ENCODE data around the gene SUV39H2. TPM values are rescaled to one million over a fixed set of nuclear protein-coding genes. Genes with fewer than 3 reads are reported as not detected.
A peak's percentile ranks its signal among the peaks of the same experiment; 100 is the strongest.
"Not testable (repeated sequence)": the region's sequence is repeated elsewhere in the genome, so short reads cannot be mapped to it uniquely, and the experiment has no call there.

The SUV39H2 gene
- total and polyA plus RNA-seq, 5 donors: 1.7 to 7.3 (median 4.4) TPM

DNA sequence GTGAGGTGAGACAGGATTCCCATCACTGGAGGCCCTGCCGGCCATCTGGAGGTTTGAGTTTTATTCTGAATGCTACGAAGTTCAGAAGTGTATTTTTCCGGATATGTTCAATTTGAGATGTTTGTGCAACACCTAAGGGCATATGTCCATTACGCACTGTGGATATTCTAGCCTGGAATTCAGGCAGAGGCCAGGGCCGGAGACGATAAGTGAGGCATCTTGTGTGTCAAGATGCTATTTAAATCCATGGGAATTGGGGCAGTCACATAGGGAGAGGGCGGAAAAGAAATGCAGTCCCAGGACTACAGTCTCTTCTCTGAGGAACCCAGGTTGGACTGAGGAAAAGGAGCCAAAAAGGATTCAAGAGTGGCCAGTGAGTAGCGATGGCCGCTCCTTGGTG, 1.9 kb upstream of the SUV39H2 start:
- 72% methylated on average over 9 of the region's 9 CpGs for WGBS
- Histone ChIP-seq H3K9me3 (ENCODE audit: control insufficient read depth, low read length) (no peaks in the 10 kb centered on the region), H3K27me3 (ENCODE audit: control insufficient read depth, insufficient read depth) (no peaks in the 10 kb centered on the region), H3K27ac (ENCODE audit: low read length) (peak overlapping the region; percentile 88), H3K4me3 (ENCODE audit: low read length) (peak overlapping the region; percentile 86), H3K4me1 (ENCODE audit: control insufficient read depth, insufficient read depth, low read length) (peaks cover 6% of the 10 kb centered on the region)
- DNase-seq: peak in 1 of 3 donors; percentile 36
- no peak for ATAC-seq
- intact Hi-C loops (cut with DNase I): no loop called here

DNA sequence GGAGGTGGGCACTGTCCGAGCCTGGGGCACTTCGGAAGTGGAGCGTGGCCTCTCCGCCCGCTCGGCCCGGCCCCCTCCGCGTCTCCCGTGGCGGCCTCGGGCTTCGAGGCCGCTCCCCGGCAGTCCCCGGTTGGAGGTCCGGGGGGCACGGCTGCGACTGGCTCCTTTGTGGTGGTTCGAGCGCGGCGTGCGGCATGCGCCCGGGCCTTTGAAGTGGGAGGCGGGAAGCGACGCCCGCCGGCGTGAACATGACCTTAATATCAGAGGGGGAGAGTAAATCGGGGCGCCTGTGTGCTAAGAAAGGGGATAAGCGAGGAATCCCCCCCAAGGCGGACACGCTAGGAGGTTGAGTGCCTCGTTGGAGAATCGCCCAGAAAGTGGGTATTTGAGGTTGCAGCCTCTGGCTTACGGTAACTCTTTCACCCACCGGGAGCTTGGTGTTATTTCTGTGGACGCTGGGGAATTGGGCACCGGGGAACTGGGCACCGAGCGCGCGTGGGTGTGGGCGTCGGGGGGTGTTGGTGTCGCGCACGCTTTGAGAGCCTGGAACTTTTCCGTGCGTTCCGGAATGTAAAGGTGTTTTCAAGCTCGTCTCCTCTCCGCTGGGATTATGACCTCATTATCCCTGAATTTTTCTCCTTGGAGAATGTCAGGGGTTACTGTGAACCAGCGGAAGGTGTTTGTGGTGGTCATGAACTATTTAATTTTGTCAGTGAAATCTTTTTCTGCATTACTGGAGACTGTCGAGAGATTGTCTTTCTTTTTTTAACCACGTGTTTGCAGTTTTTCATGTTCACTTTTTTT, 660 bp downstream of the SUV39H2 start:
- H3K27me3 ChIP-seq (ENCODE audit: control insufficient read depth, insufficient read depth): no peaks in the 10 kb centered on the region
- peak in 2 of 3 donors; percentile 39 to 62 for DNase-seq
- peaks cover 6% of the 10 kb centered on the region for H3K4me1 ChIP-seq (ENCODE audit: control insufficient read depth, insufficient read depth, low read length)
- H3K4me3 ChIP-seq (ENCODE audit: low read length): peak overlapping the region; percentile 86
- no peaks in the 10 kb centered on the region for H3K9me3 ChIP-seq (ENCODE audit: control insufficient read depth, low read length)
- H3K27ac ChIP-seq (ENCODE audit: low read length): peak overlapping the region; percentile 28
- ATAC-seq: no peak
- intact Hi-C loops (cut with DNase I): no loop called here
- under 1% methylated on average over 60 of the region's 60 CpGs for WGBS

DNA sequence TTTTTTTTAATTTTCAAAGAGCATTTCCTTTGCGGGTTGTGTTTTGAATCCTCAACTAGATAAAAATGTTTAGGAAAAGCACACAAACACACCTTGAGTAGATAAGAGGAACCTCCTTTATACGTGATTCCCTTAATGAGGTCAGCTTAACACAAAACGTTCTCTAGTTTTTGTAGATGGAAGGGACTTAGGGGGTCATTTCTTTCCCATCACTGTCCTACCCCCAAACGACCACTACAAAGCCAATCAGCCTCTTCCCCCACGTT, 1.2 kb downstream of the SUV39H2 start:
- Histone ChIP-seq H3K4me1 (ENCODE audit: control insufficient read depth, insufficient read depth, low read length) (peaks cover 6% of the 10 kb centered on the region), H3K27me3 (ENCODE audit: control insufficient read depth, insufficient read depth) (no peaks in the 10 kb centered on the region), H3K4me3 (ENCODE audit: low read length) (peak overlapping the region; percentile 86), H3K27ac (ENCODE audit: low read length) (no peak overlapping the region), H3K9me3 (ENCODE audit: control insufficient read depth, low read length) (no peaks in the 10 kb centered on the region)
- 5% methylated on average over 5 of the region's 5 CpGs for WGBS
- intact Hi-C loops (cut with DNase I): no loop called here
- ATAC-seq (no peak), DNase-seq (no peak)

DNA sequence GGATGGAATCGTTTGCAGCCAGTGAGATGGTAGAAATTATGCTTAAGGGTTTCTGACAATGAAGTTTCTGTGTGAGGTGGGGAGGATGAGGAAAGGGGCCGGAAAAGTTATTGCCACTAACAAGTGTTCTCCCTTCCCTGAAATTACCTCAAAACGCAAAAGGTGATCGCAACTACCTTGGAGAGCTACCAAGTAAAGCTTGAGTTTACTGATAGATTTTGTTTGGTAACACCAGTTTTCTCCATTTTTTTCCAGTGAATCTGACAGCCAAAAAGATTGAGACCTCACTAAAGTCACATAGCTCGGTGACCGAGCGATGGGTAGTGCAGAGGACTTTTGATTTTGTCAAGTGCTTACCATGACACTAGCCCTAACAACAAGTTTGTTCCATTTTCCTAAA, 1.6 kb downstream of the SUV39H2 start:
- H3K9me3 ChIP-seq (ENCODE audit: control insufficient read depth, low read length): no peaks in the 10 kb centered on the region
- peaks cover 6% of the 10 kb centered on the region for H3K4me1 ChIP-seq (ENCODE audit: control insufficient read depth, insufficient read depth, low read length)
- H3K27ac ChIP-seq (ENCODE audit: low read length): no peak overlapping the region
- no peaks in the 10 kb centered on the region for H3K27me3 ChIP-seq (ENCODE audit: control insufficient read depth, insufficient read depth)
- H3K4me3 ChIP-seq (ENCODE audit: low read length): peak overlapping the region; percentile 86
- ATAC-seq: no peak
- intact Hi-C loops (cut with DNase I): no loop called here
- DNase-seq: no peak
- 60% methylated on average over 7 of the region's 7 CpGs for WGBS

DNA sequence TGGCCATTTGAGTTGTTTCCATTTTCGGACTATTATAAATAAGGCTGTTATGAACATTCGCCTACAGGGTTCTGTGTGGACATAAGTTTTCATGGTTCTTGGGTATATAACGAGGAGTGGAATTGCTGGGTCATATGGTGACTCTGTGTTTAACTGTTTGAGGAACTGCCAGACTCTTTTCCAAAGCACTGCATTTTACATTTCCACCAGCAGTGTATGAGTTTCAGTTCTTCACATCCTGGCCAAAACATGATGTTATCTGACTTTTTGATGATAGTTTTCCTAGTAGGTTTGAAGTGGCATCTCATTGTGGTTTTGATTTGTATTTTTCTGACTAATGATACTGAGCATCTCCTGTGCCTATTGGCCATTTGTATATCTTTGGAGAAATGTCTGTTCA, 5.4 kb downstream of the SUV39H2 start:
- WGBS: 90% methylated on average over 3 of the region's 3 CpGs
- no peak for ATAC-seq
- Histone ChIP-seq H3K27ac (ENCODE audit: low read length) (no peak overlapping the region), H3K9me3 (ENCODE audit: control insufficient read depth, low read length) (no peaks in the 10 kb centered on the region), H3K4me1 (ENCODE audit: control insufficient read depth, insufficient read depth, low read length) (peaks cover 2% of the 10 kb centered on the region), H3K4me3 (ENCODE audit: low read length) (no peak overlapping the region), H3K27me3 (ENCODE audit: control insufficient read depth, insufficient read depth) (no peaks in the 10 kb centered on the region)
- intact Hi-C loops (cut with DNase I): no loop called here
- no peak for DNase-seq

DNA sequence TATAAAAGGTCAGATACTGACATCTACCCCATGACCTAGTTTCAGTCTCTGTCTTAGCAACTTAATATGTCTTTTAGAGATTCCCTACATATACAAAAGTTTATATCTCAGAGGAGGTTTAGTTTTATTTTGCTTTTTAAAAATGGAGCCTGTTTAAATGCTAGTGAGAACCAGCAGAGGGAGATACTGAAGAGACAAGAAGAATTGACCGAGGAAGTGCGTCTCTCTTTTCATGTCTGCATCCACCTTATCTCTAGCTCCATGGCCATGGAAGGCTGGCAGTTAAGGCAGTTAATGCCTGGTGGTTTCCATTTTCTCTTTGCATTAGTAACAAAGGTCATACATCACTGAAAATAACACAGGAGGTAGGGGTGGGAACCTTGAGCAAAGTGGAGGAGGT, 10.7 kb downstream of the SUV39H2 start:
- DNase-seq: no peak
- intact Hi-C loops (cut with DNase I): no loop called here
- Histone ChIP-seq H3K9me3 (ENCODE audit: control insufficient read depth, low read length) (no peaks in the 10 kb centered on the region), H3K4me3 (ENCODE audit: low read length) (no peak overlapping the region), H3K4me1 (ENCODE audit: control insufficient read depth, insufficient read depth, low read length) (peaks cover 1% of the 10 kb centered on the region), H3K27me3 (ENCODE audit: control insufficient read depth, insufficient read depth) (no peaks in the 10 kb centered on the region), H3K27ac (ENCODE audit: low read length) (no peak overlapping the region)
- WGBS: 78% methylated on average over 2 of the region's 2 CpGs
- no peak for ATAC-seq

DNA sequence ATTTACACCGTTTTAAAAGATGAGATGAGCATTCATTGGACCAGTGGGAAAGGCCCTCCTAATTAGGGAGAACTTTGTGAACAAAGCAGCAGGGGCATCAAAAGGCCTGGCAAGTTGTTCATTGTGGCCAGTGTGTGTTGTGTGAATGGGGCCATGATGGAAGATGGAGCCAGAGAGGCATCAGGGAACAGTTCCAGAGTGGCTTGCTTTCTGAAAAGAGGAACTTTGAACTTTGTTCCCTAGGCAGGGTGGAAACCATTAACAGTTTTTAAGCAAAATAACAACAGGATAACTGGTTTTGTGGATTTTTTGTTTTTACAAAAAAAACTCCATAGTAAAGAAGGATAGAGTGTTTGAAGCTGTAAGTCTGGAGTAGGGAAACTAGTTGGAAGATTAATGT, 12.5 kb downstream of the SUV39H2 start:
- Histone ChIP-seq H3K27me3 (ENCODE audit: control insufficient read depth, insufficient read depth) (no peaks in the 10 kb centered on the region), H3K9me3 (ENCODE audit: control insufficient read depth, low read length) (no peaks in the 10 kb centered on the region), H3K27ac (ENCODE audit: low read length) (no peak overlapping the region), H3K4me1 (ENCODE audit: control insufficient read depth, insufficient read depth, low read length) (peaks cover 1% of the 10 kb centered on the region), H3K4me3 (ENCODE audit: low read length) (no peak overlapping the region)
- 89% methylated on average over 1 of the region's 1 CpG for WGBS
- intact Hi-C loops (cut with DNase I): no loop called here
- DNase-seq (no peak), ATAC-seq (no peak)

DNA sequence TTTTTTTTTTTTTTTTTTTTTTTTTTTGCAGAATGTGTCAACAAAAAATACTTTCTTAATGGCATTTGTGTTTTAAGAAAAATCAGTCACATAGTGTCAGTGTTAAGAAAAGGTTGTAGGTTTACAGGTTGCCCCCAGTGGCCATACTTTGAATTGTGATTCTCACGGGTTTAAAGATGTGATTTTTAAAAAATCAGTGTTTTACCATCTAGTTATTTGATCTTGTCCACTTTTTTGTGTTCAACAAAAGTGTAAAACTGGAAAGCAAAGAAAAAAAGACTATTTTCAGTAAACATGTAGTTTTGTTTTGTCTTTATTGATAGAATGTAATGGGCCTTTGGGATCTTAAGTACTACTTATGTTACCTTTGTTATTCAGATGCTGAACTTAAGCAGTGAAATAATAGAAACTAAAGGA, 25.7 kb downstream of the SUV39H2 start:
- DNase-seq (no peak), ATAC-seq (no peak)
- intact Hi-C loops (cut with DNase I): no loop called here
- no peak overlapping the region for H3K4me3 ChIP-seq (ENCODE audit: low read length)
- WGBS: 49% methylated on average over 1 of the region's 1 CpG
- H3K27me3 ChIP-seq (ENCODE audit: control insufficient read depth, insufficient read depth): no peaks in the 10 kb centered on the region
- H3K4me1 ChIP-seq (ENCODE audit: control insufficient read depth, insufficient read depth, low read length): no peaks in the 10 kb centered on the region
- no peaks in the 10 kb centered on the region for H3K9me3 ChIP-seq (ENCODE audit: control insufficient read depth, low read length)
- H3K27ac ChIP-seq (ENCODE audit: low read length): no peak overlapping the region

DNA sequence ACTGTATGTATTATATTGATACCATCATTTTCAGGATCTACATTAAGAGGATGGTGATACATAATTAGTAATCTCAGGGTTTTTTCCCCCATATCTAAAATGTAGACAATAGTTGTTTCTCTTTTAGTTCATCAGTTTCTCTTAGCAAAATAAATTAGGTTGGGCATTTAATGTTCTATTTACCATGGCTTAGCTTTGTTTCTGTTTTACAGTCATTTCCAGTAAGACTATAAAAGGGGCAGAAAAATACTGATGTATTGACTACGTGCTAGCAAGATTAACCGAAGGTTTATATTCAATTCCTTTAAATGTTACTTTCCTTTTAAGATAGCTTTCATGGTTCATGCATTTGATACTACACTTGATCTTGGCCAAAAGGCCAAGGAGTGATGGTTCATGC, 26.2 kb downstream of the SUV39H2 start:
- Histone ChIP-seq H3K4me3 (ENCODE audit: low read length) (no peak overlapping the region), H3K9me3 (ENCODE audit: control insufficient read depth, low read length) (no peaks in the 10 kb centered on the region), H3K27me3 (ENCODE audit: control insufficient read depth, insufficient read depth) (no peaks in the 10 kb centered on the region), H3K27ac (ENCODE audit: low read length) (no peak overlapping the region), H3K4me1 (ENCODE audit: control insufficient read depth, insufficient read depth, low read length) (no peaks in the 10 kb centered on the region)
- intact Hi-C loops (cut with DNase I): no loop called here
- 97% methylated on average over 2 of the region's 2 CpGs for WGBS
- DNase-seq (no peak), ATAC-seq (no peak)

DNA sequence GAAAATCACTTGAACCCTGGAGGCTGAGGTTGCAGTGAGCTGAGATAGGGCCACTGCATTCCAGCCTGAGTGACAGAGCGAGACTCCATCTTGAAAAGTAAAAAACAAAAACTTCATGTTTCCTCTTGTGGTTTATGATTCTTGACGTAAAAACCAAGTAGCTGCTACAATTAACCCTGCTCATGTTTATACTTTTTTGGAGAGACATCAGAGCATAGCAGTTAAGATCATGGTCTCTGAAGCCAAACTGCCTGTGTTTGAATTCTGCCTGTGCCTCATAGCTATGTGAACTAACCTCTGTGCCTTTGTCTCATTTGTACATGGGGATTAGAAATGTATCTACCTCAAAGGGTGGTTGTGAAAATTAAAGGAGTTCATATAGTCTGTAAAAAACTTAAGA, 27.2 kb downstream of the SUV39H2 start:
- Histone ChIP-seq H3K4me1 (ENCODE audit: control insufficient read depth, insufficient read depth, low read length) (no peaks in the 10 kb centered on the region), H3K9me3 (ENCODE audit: control insufficient read depth, low read length) (no peaks in the 10 kb centered on the region), H3K27ac (ENCODE audit: low read length) (no peak overlapping the region), H3K4me3 (ENCODE audit: low read length) (no peak overlapping the region), H3K27me3 (ENCODE audit: control insufficient read depth, insufficient read depth) (no peaks in the 10 kb centered on the region)
- intact Hi-C loops (cut with DNase I): no loop called here
- WGBS: 91% methylated on average over 2 of the region's 2 CpGs
- ATAC-seq: no peak
- no peak for DNase-seq

DNA sequence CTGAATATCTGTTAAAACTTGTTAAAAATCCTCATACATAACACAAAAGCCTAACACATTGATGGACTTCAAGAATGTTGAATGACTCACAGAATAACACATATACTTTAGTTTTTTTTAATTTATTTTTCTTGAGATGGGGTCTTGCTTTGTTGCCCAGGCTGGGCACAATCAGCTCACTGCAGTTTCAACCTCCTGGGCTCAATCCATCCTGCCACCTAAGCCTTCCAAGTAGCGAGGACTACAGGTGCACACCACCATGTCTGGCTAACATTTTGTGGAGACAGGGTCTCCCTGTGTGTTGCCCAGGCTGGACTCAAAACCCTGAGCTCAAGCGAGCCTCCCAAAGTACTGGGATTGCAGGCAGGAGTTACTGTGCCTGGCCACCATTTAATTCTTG, 28.1 kb downstream of the SUV39H2 start:
- no peak overlapping the region for H3K27ac ChIP-seq (ENCODE audit: low read length)
- no peak for DNase-seq
- no peak for ATAC-seq
- intact Hi-C loops (cut with DNase I): no loop called here
- H3K4me1 ChIP-seq (ENCODE audit: control insufficient read depth, insufficient read depth, low read length): no peaks in the 10 kb centered on the region
- H3K4me3 ChIP-seq (ENCODE audit: low read length): no peak overlapping the region
- H3K27me3 ChIP-seq (ENCODE audit: control insufficient read depth, insufficient read depth): no peaks in the 10 kb centered on the region
- WGBS: 96% methylated on average over 2 of the region's 2 CpGs
- H3K9me3 ChIP-seq (ENCODE audit: control insufficient read depth, low read length): no peaks in the 10 kb centered on the region

DNA sequence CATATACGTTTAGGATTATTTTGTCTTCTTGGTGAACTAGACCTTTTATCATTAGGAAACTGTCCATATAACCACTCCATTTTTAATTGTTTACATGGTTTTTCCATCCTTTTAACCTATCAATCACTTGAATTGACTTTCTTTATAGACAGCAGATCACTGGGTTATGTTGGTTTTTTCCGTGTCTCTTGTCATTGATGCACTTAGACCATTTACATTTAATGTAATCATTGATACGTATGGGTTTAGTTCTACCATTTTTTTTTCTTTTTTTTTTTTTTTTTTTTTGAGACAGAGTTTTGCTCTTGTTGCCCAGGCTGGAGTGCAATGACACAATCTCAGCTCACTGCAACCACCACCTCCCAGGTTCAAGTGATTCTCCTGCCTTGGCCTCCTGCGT, 28.9 kb downstream of the SUV39H2 start:
- H3K4me3 ChIP-seq (ENCODE audit: low read length); DNase-seq; H3K27ac ChIP-seq (ENCODE audit: low read length): not testable (repeated sequence)

More for the DNA sequence above, 28.9 kb downstream of the SUV39H2 start:
- ATAC-seq; intact Hi-C loops (cut with DNase I); H3K27me3 ChIP-seq (ENCODE audit: control insufficient read depth, insufficient read depth); H3K4me1 ChIP-seq (ENCODE audit: control insufficient read depth, insufficient read depth, low read length); H3K9me3 ChIP-seq (ENCODE audit: control insufficient read depth, low read length): not testable (repeated sequence)
- 97% methylated on average over 4 of the region's 4 CpGs for WGBS

All from right cardiac atrium (tissue), 5 donors.